A549 (cell line): Measurements from ENCODE around the gene SLC46A2. TPM values are rescaled to one million over a fixed set of nuclear protein-coding genes. Genes with fewer than 3 reads are reported as not detected.

ENCODE experiments used
- ATAC-seq, 2 experiments: fragments of 200-7000 bp in 1 of 2; fragments of >200 bp in 1 of 2; cut with Nextera tagmentation in 1 of 2; cut with Tn5 transposase in 1 of 2; 3 replicates each; pipeline versions ENCODE4 v1.8.0 to v1.9.1; 2018 to 2020; ENCODE audit warnings: mild to moderate bottlenecking in 1 of 2, moderate library complexity in 1 of 2
- CTCF ChIA-PET: fragments of 300-600 bp; sonication (Branson Sonifier 250); formaldehyde crosslinking; extraction: SDS; loops from one replicate; lab custom pipeline; 2021; ENCODE audit warnings: antibody characterized with exemption, inconsistent platforms; lab: Yijun Ruan, JAX
- POLR2A ChIA-PET: fragments of 350-600 bp; formaldehyde crosslinking; extraction: SDS; loops from one replicate; lab custom pipeline; 2021; ENCODE audit warnings: antibody characterized with exemption, inconsistent platforms; lab: Yijun Ruan, JAX
- DNase-seq, 2 experiments: peaks; one replicate each; pipeline versions ENCODE4 v3.0.0 to v3.0.0-alpha.2; 2011 to 2016; ENCODE audit warnings: low read depth in 1 of 2, low spot score in 1 of 2
- FAIRE-seq: peaks from 2 replicates; lab custom pipeline; 2011; peaks lifted over from hg19 to GRCh38; lab: Jason Lieb, UNC
- H3K27ac ChIP-seq, 2 experiments: fragments of >200 bp; sonication (Bioruptor Twin); formaldehyde crosslinking; 3 replicates each; pipeline ENCODE4 v1.5.1; 2016 to 2017
- H3K4me1 ChIP-seq: fragments of >200 bp; sonication (Bioruptor Twin); formaldehyde crosslinking; 3 replicates; pipeline ENCODE4 v1.6.1; 2016
- H3K4me2 ChIP-seq: fragments of >200 bp; sonication (Bioruptor Twin); formaldehyde crosslinking; 3 replicates; pipeline ENCODE4 v1.6.1; 2016
- H3K4me3 ChIP-seq: fragments of >200 bp; sonication (Bioruptor Twin); formaldehyde crosslinking; 3 replicates; pipeline ENCODE4 v1.5.1; 2016
- H3K9me3 ChIP-seq: fragments of >200 bp; sonication (Bioruptor Twin); formaldehyde crosslinking; 3 replicates; pipeline ENCODE4 v1.6.1; 2016
- CBX2 ChIP-seq: fragments of 200-600 bp; sonication (generic); IDR thresholded peaks from 2 replicates; pipeline ENCODE4 v1.6.1; 2016; ENCODE audit warnings: low read depth, mild to moderate bottlenecking, borderline replicate concordance
- CBX8 ChIP-seq: fragments of 200-600 bp; sonication (generic); IDR thresholded peaks from 2 replicates; pipeline ENCODE4 v1.6.1; 2016
- CEBPB ChIP-seq, 2 experiments: fragments of >200 bp in 1 of 2; sonication (Bioruptor Twin) in 1 of 2; formaldehyde crosslinking in 1 of 2; IDR thresholded peaks; 2 replicates each; pipeline ENCODE4 v1.6.1; 2012 to 2016
- FOSB ChIP-seq: fragments of 250-450 bp; sonication (Bioruptor Pico); IDR thresholded peaks from 2 replicates; pipeline ENCODE4 v1.5.0; 2020; ENCODE audit warnings: mild to moderate bottlenecking, moderate library complexity
- FOSL2 ChIP-seq, 2 experiments: fragments of 450-650 bp in 1 of 2; fragments of >200 bp in 1 of 2; sonication (Bioruptor Twin) in 1 of 2; formaldehyde crosslinking; IDR thresholded peaks; 2 replicates each; pipeline versions ENCODE4 v1.5.0 to v1.6.1; 2016 to 2020; ENCODE audit warnings: mild to moderate bottlenecking in 1 of 2, moderate library complexity in 1 of 2
- HEYL ChIP-seq: fragments of 250-450 bp; sonication (Bioruptor Pico); IDR thresholded peaks from 2 replicates; pipeline ENCODE4 v1.8.0; 2021; ENCODE audit warnings: mild to moderate bottlenecking, moderate library complexity
- HOXA7 ChIP-seq: fragments of 250-450 bp; sonication (Bioruptor Pico); IDR thresholded peaks from 2 replicates; pipeline ENCODE4 v1.5.0; 2020; ENCODE audit warnings: mild to moderate bottlenecking, moderate library complexity
- JUN ChIP-seq, 2 experiments: fragments of >200 bp; sonication (Bioruptor Twin); formaldehyde crosslinking; IDR thresholded peaks; 2 replicates in 1 of 2; 3 replicates in 1 of 2; pipeline ENCODE4 v1.6.1; 2016 to 2017
- JUNB ChIP-seq: fragments of >200 bp; sonication (Bioruptor Twin); formaldehyde crosslinking; IDR thresholded peaks from 2 replicates; pipeline ENCODE4 v1.6.1; 2016
- MAZ ChIP-seq: fragments of 150-350 bp; IDR thresholded peaks from 2 replicates; pipeline ENCODE4 v1.6.1; 2014; ENCODE audit warnings: antibody characterized with exemption, low read depth, low read length, borderline replicate concordance
- POLR2AphosphoS2 ChIP-seq: conservative IDR thresholded peaks from 2 replicates; pipeline ENCODE4 v1.6.1; 2012; ENCODE audit warnings: low read length, improper control_type of control experiment, inconsistent platforms
- RAD21 ChIP-seq, 2 experiments: fragments of >200 bp in 1 of 2; sonication (Bioruptor Twin) in 1 of 2; formaldehyde crosslinking in 1 of 2; IDR thresholded peaks in 1 of 2; conservative IDR thresholded peaks in 1 of 2; 2 replicates in 1 of 2; 3 replicates in 1 of 2; pipeline ENCODE4 v1.6.1; 2012 to 2018; ENCODE audit warnings: inconsistent platforms in 1 of 2
- RARB ChIP-seq: fragments of 250-450 bp; sonication (Bioruptor Pico); IDR thresholded peaks from 2 replicates; pipeline ENCODE4 v1.8.0; 2021; ENCODE audit warnings: mild to moderate bottlenecking, moderate library complexity
- RNF2 ChIP-seq: fragments of 200-600 bp; sonication (generic); IDR thresholded peaks from 2 replicates; pipeline ENCODE4 v1.6.1; 2016; ENCODE audit warnings: low read depth, mild to moderate bottlenecking, antibody characterized with exemption, moderate library complexity, borderline replicate concordance
- TP53 ChIP-seq: fragments of 250-450 bp; sonication (Bioruptor Pico); IDR thresholded peaks from 2 replicates; pipeline ENCODE4 v1.5.0; 2021; ENCODE audit warnings: mild to moderate bottlenecking, moderate library complexity
- ZC3H11A ChIP-seq: fragments of 450-650 bp; IDR thresholded peaks from 2 replicates; pipeline ENCODE4 v1.6.1; 2014; ENCODE audit warnings: antibody characterized with exemption, mild to moderate bottlenecking
- ZSCAN20 ChIP-seq: fragments of 250-450 bp; sonication (Bioruptor Pico); IDR thresholded peaks from 2 replicates; pipeline ENCODE4 v1.8.0; 2022; ENCODE audit warnings: mild to moderate bottlenecking, moderate library complexity
- WGBS: methylation state at CpG from one replicate; pipeline ENCODE4 v1.1.6; 2017; ENCODE audit errors: missing lambda C conversion rate; 5-methylcytosine and 5-hydroxymethylcytosine counted together
- polyA plus RNA-seq, 4 experiments: library from polyadenylated mRNA; depleted of rRNA in 3 of 4; stranded (reverse); fragments of >200 nt; fragmentation: RNase III in 1 of 4; extraction: RNeasy Plus Mini Kit Qiagen cat#74134 plus additional on column Dnase treatment in 1 of 4; gene quantifications; 2 replicates in 3 of 4; 3 replicates in 1 of 4; pipeline ENCODE4 v1.2.3, GENCODE V29; 2011 to 2017
- TF ChIP-seq, protein P1 (sequence below): fragments of 200-600 bp; sonication (generic); IDR thresholded peaks from 2 replicates; pipeline ENCODE4 v1.6.1; 2016; ENCODE audit warnings: antibody characterized with exemption, mild to moderate bottlenecking, moderate library complexity
- TF ChIP-seq, protein P2 (sequence below): fragments of 250-450 bp; sonication (Bioruptor Pico); IDR thresholded peaks from 2 replicates; pipeline ENCODE4 v1.5.0; 2020; ENCODE audit warnings: low read depth, mild to moderate bottlenecking, moderate library complexity
- TF ChIP-seq, protein P3 (sequence below): fragments of 150-350 bp; IDR thresholded peaks from 2 replicates; pipeline ENCODE4 v1.6.1; 2014; ENCODE audit warnings: low read depth, mild to moderate bottlenecking, low read length
- TF ChIP-seq, protein P4 (sequence below): IDR thresholded peaks from 2 replicates; pipeline ENCODE4 v1.6.1; 2012
- TF ChIP-seq, protein P5 (sequence below): fragments of 250-450 bp; sonication (Bioruptor Pico); IDR thresholded peaks from 2 replicates; pipeline ENCODE4 v1.5.0; 2021; ENCODE audit warnings: mild to moderate bottlenecking, moderate library complexity, borderline replicate concordance

The SLC46A2 gene
- polyA plus RNA-seq, 2 of the 4 experiments (the other 2 are of a cell fraction), result not detected

DNA sequence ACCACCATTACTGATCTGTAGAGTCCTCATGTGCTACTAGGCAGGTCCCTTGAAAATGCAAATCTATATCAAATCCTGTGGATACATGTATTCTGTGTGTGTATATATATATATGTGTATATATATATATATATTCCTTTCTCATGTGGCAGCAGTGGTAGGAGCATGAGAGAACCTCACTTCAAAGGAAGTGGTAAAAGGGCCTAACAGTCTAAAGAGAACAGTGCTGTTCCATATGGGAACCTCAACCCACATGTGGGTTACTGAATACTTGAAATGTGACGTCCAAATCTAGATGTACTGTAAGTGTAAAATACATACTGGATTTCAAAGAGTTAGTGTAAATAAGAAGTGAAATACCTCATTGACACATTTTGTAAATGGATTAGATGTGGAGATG lies 5.4 kb downstream of the SLC46A2 start:
- Histone ChIP-seq H3K27ac (no peak overlapping the region), H3K4me1 (no peaks in the 10 kb centered on the region), H3K4me3 (no peak overlapping the region), H3K9me3 (no peaks in the 10 kb centered on the region), H3K4me2 (no peak overlapping the region)
- DNase-seq (no peak), FAIRE-seq (no peak), ATAC-seq (no peak)
- TF ChIP-seq CBX8 (no peak), HOXA7 (CRISPR knock-in tag) (no peak), JUN (IDR thresholded peaks at IDR 0.05) (no peak), FOSL2 (IDR thresholded peaks at IDR 0.05) (no peak), FOSL2 (CRISPR knock-in tag; IDR thresholded peaks at IDR 0.05) (no peak), RARB (CRISPR knock-in tag) (no peak), ZC3H11A (no peak), RAD21 (conservative IDR thresholded peaks at IDR 0.05 in 1 of 2, IDR thresholded peaks at IDR 0.05 in 1 of 2) (no peak), ZSCAN20 (CRISPR knock-in tag) (no peak)
- TF ChIP-seq, protein P1, sequence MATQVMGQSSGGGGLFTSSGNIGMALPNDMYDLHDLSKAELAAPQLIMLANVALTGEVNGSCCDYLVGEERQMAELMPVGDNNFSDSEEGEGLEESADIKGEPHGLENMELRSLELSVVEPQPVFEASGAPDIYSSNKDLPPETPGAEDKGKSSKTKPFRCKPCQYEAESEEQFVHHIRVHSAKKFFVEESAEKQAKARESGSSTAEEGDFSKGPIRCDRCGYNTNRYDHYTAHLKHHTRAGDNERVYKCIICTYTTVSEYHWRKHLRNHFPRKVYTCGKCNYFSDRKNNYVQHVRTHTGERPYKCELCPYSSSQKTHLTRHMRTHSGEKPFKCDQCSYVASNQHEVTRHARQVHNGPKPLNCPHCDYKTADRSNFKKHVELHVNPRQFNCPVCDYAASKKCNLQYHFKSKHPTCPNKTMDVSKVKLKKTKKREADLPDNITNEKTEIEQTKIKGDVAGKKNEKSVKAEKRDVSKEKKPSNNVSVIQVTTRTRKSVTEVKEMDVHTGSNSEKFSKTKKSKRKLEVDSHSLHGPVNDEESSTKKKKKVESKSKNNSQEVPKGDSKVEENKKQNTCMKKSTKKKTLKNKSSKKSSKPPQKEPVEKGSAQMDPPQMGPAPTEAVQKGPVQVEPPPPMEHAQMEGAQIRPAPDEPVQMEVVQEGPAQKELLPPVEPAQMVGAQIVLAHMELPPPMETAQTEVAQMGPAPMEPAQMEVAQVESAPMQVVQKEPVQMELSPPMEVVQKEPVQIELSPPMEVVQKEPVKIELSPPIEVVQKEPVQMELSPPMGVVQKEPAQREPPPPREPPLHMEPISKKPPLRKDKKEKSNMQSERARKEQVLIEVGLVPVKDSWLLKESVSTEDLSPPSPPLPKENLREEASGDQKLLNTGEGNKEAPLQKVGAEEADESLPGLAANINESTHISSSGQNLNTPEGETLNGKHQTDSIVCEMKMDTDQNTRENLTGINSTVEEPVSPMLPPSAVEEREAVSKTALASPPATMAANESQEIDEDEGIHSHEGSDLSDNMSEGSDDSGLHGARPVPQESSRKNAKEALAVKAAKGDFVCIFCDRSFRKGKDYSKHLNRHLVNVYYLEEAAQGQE, result no peak
- TF ChIP-seq, protein P2, sequence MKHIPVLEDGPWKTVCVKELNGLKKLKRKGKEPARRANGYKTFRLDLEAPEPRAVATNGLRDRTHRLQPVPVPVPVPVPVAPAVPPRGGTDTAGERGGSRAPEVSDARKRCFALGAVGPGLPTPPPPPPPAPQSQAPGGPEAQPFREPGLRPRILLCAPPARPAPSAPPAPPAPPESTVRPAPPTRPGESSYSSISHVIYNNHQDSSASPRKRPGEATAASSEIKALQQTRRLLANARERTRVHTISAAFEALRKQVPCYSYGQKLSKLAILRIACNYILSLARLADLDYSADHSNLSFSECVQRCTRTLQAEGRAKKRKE (CRISPR knock-in tag), result no peak
- TF ChIP-seq, protein P3, sequence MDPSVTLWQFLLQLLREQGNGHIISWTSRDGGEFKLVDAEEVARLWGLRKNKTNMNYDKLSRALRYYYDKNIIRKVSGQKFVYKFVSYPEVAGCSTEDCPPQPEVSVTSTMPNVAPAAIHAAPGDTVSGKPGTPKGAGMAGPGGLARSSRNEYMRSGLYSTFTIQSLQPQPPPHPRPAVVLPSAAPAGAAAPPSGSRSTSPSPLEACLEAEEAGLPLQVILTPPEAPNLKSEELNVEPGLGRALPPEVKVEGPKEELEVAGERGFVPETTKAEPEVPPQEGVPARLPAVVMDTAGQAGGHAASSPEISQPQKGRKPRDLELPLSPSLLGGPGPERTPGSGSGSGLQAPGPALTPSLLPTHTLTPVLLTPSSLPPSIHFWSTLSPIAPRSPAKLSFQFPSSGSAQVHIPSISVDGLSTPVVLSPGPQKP, result no peak
- WGBS, result 91% methylated on average over 1 of the region's 1 CpG
- POLR2A ChIA-PET, result no interaction called here
- CTCF ChIA-PET, result no interaction called here

DNA sequence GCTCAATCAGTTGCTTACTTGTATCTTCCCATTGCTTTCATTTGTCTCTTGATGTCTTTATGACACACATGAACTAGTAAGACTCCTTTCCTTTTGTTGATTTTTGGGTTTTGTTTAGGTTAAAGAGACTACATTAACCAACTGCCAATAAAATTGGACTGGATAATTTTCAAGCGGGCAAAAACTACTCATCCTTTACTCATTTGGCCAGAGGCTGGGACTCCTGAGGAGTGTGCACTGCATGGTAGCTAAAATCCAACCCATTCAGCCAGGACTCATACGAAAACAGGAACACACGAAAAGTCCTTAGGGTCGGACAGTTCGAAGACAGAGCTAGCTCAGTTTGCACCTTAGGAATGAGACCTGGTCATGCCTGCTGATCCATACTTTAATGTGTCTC lies 6.0 kb downstream of the SLC46A2 start:
- ChIA-PET POLR2A (no interaction called here), CTCF (no interaction called here)
- Histone ChIP-seq H3K27ac (no peak overlapping the region), H3K9me3 (no peaks in the 10 kb centered on the region), H3K4me1 (no peaks in the 10 kb centered on the region), H3K4me3 (no peak overlapping the region), H3K4me2 (no peak overlapping the region)
- no peak for TF ChIP-seq RARB (CRISPR knock-in tag)
- no peak for TF ChIP-seq TP53 (CRISPR knock-in tag)
- no peak for TF ChIP-seq RNF2
- TF ChIP-seq, protein P4, sequence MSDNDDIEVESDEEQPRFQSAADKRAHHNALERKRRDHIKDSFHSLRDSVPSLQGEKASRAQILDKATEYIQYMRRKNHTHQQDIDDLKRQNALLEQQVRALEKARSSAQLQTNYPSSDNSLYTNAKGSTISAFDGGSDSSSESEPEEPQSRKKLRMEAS, result no peak
- TF ChIP-seq MAZ, result no peak
- no peak for TF ChIP-seq CBX2
- TF ChIP-seq FOSB (CRISPR knock-in tag), result no peak
- no peak for TF ChIP-seq CEBPB (IDR thresholded peaks at IDR 0.05)
- no peak for TF ChIP-seq POLR2AphosphoS2
- TF ChIP-seq HEYL, result no peak
- TF ChIP-seq, protein P5, sequence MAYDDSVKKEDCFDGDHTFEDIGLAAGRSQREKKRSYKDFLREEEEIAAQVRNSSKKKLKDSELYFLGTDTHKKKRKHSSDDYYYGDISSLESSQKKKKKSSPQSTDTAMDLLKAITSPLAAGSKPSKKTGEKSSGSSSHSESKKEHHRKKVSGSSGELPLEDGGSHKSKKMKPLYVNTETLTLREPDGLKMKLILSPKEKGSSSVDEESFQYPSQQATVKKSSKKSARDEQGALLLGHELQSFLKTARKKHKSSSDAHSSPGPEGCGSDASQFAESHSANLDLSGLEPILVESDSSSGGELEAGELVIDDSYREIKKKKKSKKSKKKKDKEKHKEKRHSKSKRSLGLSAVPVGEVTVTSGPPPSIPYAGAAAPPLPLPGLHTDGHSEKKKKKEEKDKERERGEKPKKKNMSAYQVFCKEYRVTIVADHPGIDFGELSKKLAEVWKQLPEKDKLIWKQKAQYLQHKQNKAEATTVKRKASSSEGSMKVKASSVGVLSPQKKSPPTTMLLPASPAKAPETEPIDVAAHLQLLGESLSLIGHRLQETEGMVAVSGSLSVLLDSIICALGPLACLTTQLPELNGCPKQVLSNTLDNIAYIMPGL (CRISPR knock-in tag), result no peak
- TF ChIP-seq JUNB, result no peak
- ATAC-seq (no peak), DNase-seq (no peak), FAIRE-seq (no peak)
- 77% methylated on average over 5 of the region's 5 CpGs for WGBS
